Smooth muscle cell (in vitro differentiated cells): ENCODE results near the gene CTTNBP2. TPM values are rescaled to one million over a fixed set of nuclear protein-coding genes. Genes with fewer than 3 reads are reported as not detected.

Source experiments
- DNase-seq: peaks from one replicate; lab custom pipeline; 2025; ENCODE audit not compliant: unreplicated experiment; lab: John Stamatoyannopoulos, UW
- H2AFZ ChIP-seq: fragments of 200-600 bp; sonication (generic); 2 replicates; pipeline ENCODE4 v1.6.0; 2016; ENCODE audit warnings: antibody characterized with exemption, low read depth, mild to moderate bottlenecking
- H3F3A ChIP-seq: fragments of 200-600 bp; sonication (generic); 2 replicates; pipeline ENCODE4 v1.6.0; 2017; ENCODE audit warnings: antibody characterized with exemption, low read depth
- H3K27ac ChIP-seq: fragments of 200-600 bp; sonication (generic); 2 replicates; pipeline ENCODE4 v1.5.1; 2016; ENCODE audit warnings: low read depth, mild to moderate bottlenecking
- H3K27me3 ChIP-seq: fragments of 200-600 bp; sonication (generic); 2 replicates; pipeline ENCODE4 v1.6.1; 2016; ENCODE audit warnings: low read depth, mild to moderate bottlenecking
- H3K36me3 ChIP-seq: fragments of 200-600 bp; sonication (generic); 2 replicates; pipeline ENCODE4 v1.5.1; 2016; ENCODE audit warnings: low read depth
- H3K4me1 ChIP-seq: fragments of 200-600 bp; sonication (generic); 2 replicates; pipeline ENCODE4 v1.5.1; 2016; ENCODE audit warnings: low read depth
- H3K4me2 ChIP-seq: fragments of 200-600 bp; sonication (generic); 2 replicates; pipeline ENCODE4 v1.6.0; 2016; ENCODE audit warnings: mild to moderate bottlenecking
- H3K4me3 ChIP-seq: fragments of 200-600 bp; sonication (generic); 2 replicates; pipeline ENCODE4 v1.5.1; 2016; ENCODE audit warnings: mild to moderate bottlenecking
- H3K79me2 ChIP-seq: fragments of 200-600 bp; sonication (generic); 2 replicates; pipeline ENCODE4 v1.6.0; 2016; ENCODE audit warnings: low read depth, mild to moderate bottlenecking
- H3K9ac ChIP-seq: fragments of 200-600 bp; sonication (generic); 2 replicates; pipeline ENCODE4 v1.6.0; 2016; ENCODE audit warnings: low read depth
- H3K9me3 ChIP-seq: fragments of 200-600 bp; sonication (generic); replicated peaks from 2 replicates; pipeline ENCODE4 v1.5.1; 2016; ENCODE audit warnings: low read depth
- H4K20me1 ChIP-seq: fragments of 200-600 bp; sonication (generic); 2 replicates; pipeline ENCODE4 v1.6.0; 2016; ENCODE audit warnings: low read depth
- WGBS: methylation state at CpG from one replicate; pipeline ENCODE4 v1.1.7; 2016; ENCODE audit warnings: low lambda C conversion rate; 5-methylcytosine and 5-hydroxymethylcytosine counted together
- polyA plus RNA-seq: library from polyadenylated mRNA; unstranded; fragments of >200 nt; fragmentation: Nextera tagmentation; extraction: Ambion mirVana; gene quantifications from 2 replicates; pipeline ENCODE4 v1.2.1, GENCODE V29; 2016
- total RNA-seq: library from RNA; depleted of rRNA; stranded (reverse); fragments of >200 nt; gene quantifications from 2 replicates; pipeline ENCODE4 v1.2.3, GENCODE V29; 2014
- TF ChIP-seq, protein P1 (sequence below): fragments of 200-600 bp; sonication (generic); IDR thresholded peaks from 2 replicates; pipeline ENCODE4 v1.5.1; 2017; ENCODE audit warnings: borderline replicate concordance, mild to moderate bottlenecking, antibody characterized with exemption; ENCODE audit not compliant: insufficient read depth, poor library complexity, severe bottlenecking

CTTNBP2 gene
- total and polyA plus RNA-seq, 2 experiments from 2014 or later, result 4.8 to 42.3 TPM

- Histone ChIP-seq H3K9ac (no peak overlapping the region), H3K9me3 (no peaks in the 10 kb centered on the region), H3K4me1 (no peaks in the 10 kb centered on the region), H3K4me2 (no peak overlapping the region), H3K36me3 (no peaks in the 10 kb centered on the region), H2AFZ (no peak overlapping the region), H3K79me2 (no peaks in the 10 kb centered on the region), H3K27me3 (no peaks in the 10 kb centered on the region), H4K20me1 (no peaks in the 10 kb centered on the region), H3K4me3 (no peak overlapping the region), H3F3A (no peaks in the 10 kb centered on the region), H3K27ac (no peak overlapping the region)
- DNase-seq, result no peak
- TF ChIP-seq, protein P1, sequence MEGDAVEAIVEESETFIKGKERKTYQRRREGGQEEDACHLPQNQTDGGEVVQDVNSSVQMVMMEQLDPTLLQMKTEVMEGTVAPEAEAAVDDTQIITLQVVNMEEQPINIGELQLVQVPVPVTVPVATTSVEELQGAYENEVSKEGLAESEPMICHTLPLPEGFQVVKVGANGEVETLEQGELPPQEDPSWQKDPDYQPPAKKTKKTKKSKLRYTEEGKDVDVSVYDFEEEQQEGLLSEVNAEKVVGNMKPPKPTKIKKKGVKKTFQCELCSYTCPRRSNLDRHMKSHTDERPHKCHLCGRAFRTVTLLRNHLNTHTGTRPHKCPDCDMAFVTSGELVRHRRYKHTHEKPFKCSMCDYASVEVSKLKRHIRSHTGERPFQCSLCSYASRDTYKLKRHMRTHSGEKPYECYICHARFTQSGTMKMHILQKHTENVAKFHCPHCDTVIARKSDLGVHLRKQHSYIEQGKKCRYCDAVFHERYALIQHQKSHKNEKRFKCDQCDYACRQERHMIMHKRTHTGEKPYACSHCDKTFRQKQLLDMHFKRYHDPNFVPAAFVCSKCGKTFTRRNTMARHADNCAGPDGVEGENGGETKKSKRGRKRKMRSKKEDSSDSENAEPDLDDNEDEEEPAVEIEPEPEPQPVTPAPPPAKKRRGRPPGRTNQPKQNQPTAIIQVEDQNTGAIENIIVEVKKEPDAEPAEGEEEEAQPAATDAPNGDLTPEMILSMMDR, result no peak
- WGBS, result 96% methylated on average over 2 of the region's 2 CpGs
Measured at GRCh38 chr7:117892821-117893220, 19.6 kb upstream of the CTTNBP2 start.

- Histone ChIP-seq H3K79me2 (no peaks in the 10 kb centered on the region), H3K9me3 (no peaks in the 10 kb centered on the region), H3K9ac (no peak overlapping the region), H3K36me3 (no peaks in the 10 kb centered on the region), H3K27ac (no peak overlapping the region), H3K4me1 (no peaks in the 10 kb centered on the region), H2AFZ (no peak overlapping the region), H3K27me3 (no peaks in the 10 kb centered on the region), H3K4me2 (no peak overlapping the region), H3K4me3 (no peak overlapping the region), H3F3A (no peaks in the 10 kb centered on the region), H4K20me1 (no peaks in the 10 kb centered on the region)
- DNase-seq, result no peak
- TF ChIP-seq, protein P1, result no peak
Measured at GRCh38 chr7:117889611-117890010, 16.4 kb upstream of the CTTNBP2 start.

- Histone ChIP-seq H3F3A (no peaks in the 10 kb centered on the region), H3K4me1 (no peaks in the 10 kb centered on the region), H2AFZ (no peak overlapping the region), H3K4me3 (no peak overlapping the region), H3K4me2 (no peak overlapping the region), H3K79me2 (no peaks in the 10 kb centered on the region), H3K27ac (no peak overlapping the region), H3K9ac (no peak overlapping the region), H3K36me3 (no peaks in the 10 kb centered on the region), H3K27me3 (no peaks in the 10 kb centered on the region), H4K20me1 (no peaks in the 10 kb centered on the region), H3K9me3 (no peaks in the 10 kb centered on the region)
- TF ChIP-seq, protein P1, result no peak
- 77% methylated on average over 1 of the region's 1 CpG for WGBS
- no peak for DNase-seq
Measured at GRCh38 chr7:117888627-117889026, 15.4 kb upstream of the CTTNBP2 start.

- no peak for DNase-seq
- H3K27ac ChIP-seq, result no peak overlapping the region
- H3K9me3 ChIP-seq, result no peaks in the 10 kb centered on the region
- no peaks in the 10 kb centered on the region for H3K79me2 ChIP-seq
- no peaks in the 10 kb centered on the region for H3K36me3 ChIP-seq
- H3K9ac ChIP-seq, result no peak overlapping the region
- no peaks in the 10 kb centered on the region for H4K20me1 ChIP-seq
- TF ChIP-seq, protein P1, result no peak
- no peak overlapping the region for H3K4me2 ChIP-seq
- H3K27me3 ChIP-seq, result no peaks in the 10 kb centered on the region
- no peak overlapping the region for H2AFZ ChIP-seq
- WGBS, result 97% methylated on average over 2 of the region's 2 CpGs
- no peak overlapping the region for H3K4me3 ChIP-seq
- no peaks in the 10 kb centered on the region for H3K4me1 ChIP-seq
- no peaks in the 10 kb centered on the region for H3F3A ChIP-seq
Measured at GRCh38 chr7:117882594-117882993, 9.4 kb upstream of the CTTNBP2 start.
